CD4-positive, alpha-beta T cell treated with Interleukin-10 for 1 hour (primary cell): Measurements from ENCODE around the gene MYOM1.
"Not testable (repeated sequence)": the region's sequence is repeated elsewhere in the genome, so short reads cannot be mapped to it uniquely, and the experiment has no call there.

ENCODE experiments used
- DNase-seq: peaks from one replicate; pipeline ENCODE4 v3.0.0-alpha.2; 2020

MYOM1 gene

DNA sequence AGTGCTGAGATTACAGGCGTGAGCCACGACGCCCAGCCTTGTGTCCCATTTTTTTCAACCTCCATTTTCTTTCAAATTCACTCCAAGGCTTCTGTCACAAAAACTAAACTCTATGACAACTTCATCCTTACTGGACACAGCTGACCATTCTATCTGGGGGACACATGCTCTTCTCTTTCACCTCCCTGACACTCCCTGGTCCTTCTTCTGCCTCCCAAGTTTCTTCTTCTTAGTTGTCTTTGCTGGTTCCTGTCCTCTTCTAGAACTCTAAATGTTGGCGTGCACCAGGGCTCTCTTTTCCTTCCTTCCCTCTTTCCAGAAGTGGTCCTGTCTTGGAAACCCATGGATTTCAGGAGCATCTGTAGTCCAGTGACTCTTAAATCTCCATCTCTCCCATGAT lies 166.7 kb downstream of the MYOM1 start:
- DNase-seq: no peak

DNA sequence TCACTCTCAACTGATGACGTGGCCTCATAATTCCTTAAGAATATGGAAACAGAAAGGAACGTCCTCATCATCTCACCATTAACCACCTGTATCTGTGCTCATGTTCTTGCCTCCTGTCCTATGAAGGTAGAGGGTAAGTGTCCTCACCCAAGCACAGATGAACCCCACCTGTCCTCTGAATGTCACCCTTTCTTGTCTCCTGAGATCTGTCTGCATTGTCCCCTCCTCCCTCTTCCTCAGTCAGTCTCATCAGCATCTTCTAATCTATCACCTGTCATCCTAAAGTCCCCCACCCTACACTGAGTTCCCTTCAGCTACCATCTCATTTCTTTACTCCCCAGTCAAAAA lies 167.4 kb downstream of the MYOM1 start:
- no peak for DNase-seq

DNA sequence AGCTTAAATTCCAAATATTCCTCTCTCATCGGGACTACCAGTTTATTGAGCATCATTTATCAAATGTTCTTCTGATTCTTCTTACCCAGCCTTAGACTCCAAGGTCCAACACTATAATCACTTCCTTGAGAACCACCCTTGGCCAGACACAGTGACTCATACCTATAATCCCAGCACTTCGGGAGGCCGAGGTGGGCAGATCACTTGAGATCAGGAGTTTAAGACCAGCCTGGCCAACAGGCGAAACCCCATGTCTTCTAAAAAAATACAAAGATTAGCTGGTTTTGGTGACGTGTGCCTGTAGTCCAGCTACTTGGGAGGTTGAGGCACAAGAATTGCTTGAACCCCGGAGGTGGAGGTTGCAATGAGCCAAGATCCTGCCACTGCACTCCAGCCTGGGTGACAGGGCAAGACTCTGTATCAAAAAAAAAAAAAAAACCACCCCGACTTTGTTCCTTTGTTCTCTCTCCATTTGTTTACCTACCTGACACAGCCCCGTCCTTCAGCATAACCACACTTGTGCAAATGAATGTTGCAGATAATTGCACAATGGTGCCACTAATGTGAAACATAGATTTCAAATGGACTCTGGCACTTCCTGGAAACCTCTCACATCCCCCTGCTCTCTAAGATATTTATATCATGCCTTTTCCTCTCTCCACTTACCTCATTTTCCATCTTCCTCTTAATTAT lies 167.9 kb downstream of the MYOM1 start:
- no peak for DNase-seq

DNA sequence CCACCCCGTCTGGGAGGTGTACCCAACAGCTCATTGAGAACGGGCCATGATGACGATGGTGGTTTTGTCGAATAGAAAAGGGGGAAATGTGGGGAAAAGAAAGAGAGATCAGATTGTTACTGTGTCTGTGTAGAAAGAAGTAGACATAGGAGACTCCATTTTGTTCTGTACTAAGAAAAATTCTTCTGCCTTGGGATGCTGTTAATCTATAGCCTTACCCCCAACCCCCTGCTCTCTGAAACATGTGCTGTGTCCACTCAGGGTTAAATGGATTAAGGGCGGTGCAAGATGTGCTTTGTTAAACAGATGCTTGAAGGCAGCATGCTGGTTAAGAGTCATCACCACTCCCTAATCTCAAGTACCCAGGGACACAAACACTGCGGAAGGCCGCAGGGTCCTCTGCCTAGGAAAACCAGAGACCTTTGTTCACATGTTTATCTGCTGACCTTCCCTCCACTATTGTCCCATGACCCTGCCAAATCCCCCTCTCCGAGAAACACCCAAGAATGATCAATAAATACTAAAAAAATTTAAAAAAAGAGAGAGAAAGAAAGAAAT lies 169.8 kb downstream of the MYOM1 start:
- DNase-seq: not testable (repeated sequence)

DNA sequence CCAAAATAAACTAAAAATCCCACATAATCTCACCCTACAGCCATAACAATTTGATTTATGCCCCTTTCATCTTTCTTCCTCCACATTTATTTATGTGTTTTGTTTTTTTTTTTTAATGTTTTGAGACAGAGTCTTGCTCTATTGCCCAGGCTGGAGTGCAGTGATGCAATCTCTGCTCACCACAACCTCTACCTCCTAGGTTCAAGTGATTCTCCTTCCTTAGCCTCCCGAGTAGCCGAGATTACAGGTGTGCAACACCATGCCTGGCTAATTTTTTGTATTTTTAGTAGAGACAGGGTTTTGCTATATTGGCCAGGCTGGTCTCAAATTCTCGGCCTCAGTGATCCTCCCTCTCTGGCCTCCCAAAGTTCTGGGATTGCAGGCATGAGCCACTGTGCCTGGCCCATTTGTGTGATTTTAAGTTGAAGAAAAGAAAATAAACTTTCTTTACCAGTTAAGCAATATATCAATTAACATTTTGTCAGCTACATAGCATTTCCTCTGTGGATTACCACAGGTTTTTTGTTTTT lies 170.9 kb downstream of the MYOM1 start:
- no peak for DNase-seq

DNA sequence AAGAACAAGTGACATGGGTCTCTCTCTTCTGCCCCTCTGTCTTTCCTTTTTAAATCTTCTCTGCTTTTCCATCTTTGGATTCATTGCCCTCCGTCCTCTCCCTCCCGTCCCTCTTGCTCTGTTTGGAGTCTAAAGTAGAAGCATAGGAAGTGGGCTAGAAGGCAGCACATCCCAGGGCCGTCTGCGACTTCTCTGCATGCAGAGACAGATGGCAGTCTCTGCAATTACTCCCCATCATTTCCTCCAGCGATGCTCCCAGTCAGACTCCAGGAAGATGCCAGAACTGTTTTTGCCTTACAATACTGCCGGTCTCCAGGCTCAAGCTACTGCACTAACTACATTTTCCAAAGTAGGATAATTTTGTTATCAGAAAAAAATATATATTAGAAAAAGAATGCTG lies 171.6 kb downstream of the MYOM1 start:
- DNase-seq: no peak

DNA sequence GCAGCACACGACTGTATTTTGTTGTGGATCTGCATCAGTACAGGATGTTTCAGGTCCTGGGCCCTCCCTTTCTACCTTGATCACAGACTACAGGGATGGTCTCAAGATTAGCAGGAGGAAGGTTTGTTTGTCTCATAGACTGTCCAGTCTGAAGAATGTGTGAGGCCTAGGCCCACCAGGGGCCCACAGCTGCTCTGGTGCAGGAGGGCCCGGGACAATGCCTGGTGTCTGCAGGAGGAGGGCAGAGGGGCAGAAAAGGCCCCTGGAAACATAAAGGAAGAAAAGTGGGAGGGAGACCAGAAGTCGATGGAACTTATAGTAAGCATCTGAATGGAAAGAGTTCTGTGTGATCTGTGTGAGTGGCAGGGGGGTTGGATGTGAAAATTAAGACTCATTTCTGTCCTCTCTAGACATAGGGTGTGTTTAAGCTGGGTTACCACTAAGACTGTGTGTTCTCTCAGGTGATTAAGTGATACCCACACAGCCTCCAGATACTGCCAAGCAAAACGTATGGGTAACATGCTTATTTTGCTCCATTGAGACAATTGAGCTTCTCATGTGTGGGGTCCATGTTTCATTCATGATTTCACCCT lies 173.5 kb downstream of the MYOM1 start:
- no peak for DNase-seq

DNA sequence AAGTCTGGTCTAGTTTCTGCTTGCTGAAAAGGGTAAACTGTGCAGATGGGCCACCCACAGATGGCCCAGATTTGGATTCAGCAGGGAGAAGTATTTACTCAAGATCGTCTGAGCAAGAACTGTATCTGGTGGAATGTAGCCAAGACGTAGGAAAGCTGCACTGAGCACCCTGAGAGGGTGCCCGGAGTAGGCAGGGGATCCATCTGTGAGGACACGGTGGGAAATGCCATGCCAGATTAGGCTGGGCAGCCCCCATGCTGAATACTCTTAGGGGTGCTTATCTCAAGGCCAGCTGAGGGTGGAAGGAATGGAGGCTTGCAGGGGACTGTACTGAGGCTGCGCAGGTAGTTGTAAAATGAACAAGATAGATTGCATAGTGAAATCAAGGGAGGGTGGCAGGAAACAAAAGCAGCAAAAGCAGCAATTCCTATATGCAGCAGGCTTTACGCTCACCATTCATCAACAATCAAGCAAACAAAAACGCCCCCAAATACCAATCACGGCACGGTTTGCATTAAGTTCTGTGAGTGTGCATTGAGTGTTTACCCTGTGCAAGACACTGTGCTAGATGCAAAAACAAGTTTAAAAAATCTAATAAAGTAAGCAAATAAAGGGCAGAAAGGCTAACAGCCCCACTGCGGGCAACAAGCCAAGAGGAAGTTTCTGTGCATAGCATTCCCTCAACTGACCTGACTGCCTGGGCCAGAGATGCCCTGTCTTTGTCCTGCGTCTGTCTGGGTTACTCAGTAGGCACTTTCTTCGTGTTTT lies 174.7 kb downstream of the MYOM1 start:
- DNase-seq: no peak

DNA sequence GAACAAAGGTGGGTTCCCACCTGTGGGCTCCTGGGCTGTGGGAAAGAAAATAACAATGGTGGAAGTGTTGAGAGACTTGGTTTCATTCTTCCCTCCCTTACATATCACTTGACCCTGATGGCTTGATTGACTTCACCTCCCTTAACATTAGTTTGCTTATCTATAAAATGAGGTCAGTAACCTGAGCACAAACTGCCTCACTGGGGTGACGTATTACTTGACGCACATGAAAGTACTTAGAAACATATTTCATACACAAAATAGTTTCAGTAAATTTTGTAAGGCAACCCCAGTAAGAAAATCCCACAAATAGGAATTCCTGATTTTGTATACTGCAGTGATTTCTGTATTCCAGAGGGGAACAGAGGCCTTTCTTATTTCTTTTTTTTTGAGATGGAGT lies 177.4 kb downstream of the MYOM1 start:
- DNase-seq: no peak

DNA sequence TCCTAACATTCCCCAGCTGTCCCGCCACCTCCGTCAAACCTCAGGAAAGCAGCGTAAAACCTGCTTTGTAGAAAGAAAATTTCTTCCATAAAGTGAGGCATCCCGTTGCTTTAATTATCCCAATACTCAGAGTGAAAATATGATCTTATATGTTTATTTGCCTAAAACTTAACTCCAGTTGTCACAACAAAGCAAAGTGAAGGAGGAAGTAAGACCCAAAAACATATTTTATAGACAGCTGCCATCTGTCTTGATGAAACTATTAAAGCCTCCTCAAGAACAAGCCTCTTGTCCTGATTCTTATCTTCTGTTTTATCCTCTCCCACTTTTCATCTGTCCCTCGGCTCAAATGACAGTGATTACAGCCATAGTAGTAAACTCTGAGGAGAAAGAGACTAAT lies 177.9 kb downstream of the MYOM1 start:
- DNase-seq: no peak

DNA sequence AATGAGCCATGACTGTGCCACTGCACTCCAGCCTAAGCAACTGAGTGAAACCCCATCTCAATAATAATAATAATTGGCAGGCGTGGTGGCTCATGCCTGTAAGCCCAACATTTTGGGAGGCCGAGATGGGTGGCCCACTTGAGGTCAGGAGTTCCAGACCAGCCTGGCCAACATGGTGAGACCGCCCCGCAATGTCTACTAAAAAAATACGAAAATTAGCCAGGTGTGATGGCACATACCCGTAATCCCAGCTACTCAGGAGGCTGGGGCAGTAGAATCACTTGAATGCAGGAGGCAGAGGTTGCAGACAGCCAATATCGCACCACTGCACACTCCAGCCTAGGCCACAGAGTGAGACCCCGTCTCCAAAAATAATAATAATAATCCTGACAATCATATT lies 178.9 kb downstream of the MYOM1 start:
- DNase-seq: no peak

DNA sequence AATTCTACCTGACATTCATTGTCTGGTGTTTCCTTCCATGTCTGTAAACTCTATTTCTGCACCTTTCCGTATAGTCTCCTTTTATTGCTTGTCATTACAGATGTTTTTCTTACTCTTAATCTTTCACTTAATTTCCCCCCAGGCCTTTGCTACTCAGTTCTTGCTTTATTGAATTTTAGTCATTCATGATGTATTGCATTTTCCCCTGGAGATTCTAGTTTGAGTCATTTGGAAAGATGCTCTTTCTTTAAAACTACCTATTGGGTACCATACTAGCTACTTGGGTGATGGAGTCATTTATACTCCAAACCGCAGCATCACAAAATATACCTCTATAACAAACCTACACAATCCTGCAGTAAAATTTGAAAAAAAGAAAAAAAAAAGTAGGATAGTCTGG lies 179.6 kb downstream of the MYOM1 start:
- no peak for DNase-seq

DNA sequence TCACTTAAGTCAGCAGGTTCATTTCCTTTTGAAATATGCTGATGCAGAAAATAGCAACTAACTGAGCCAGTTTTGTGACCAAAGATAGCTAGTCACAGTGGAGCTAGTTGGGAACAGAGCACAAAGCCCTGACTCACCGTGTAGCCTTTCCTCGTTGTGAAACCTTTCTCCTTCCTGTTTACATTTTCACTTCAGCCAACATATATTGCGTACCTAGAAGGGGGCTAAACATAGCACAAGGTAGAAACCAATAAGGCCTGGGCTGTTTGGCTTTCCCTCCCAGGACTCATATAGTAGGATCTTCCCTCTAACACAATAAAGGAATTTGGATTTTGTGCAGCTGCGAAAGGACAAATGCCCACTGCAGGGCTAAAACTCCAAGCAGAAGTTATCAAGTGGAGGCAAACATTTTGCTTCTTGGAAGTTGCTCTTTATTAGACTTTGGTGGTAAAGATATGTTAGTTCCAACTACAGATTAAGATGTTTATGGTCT lies 182.3 kb downstream of the MYOM1 start:
- peak; percentile 23 for DNase-seq

DNA sequence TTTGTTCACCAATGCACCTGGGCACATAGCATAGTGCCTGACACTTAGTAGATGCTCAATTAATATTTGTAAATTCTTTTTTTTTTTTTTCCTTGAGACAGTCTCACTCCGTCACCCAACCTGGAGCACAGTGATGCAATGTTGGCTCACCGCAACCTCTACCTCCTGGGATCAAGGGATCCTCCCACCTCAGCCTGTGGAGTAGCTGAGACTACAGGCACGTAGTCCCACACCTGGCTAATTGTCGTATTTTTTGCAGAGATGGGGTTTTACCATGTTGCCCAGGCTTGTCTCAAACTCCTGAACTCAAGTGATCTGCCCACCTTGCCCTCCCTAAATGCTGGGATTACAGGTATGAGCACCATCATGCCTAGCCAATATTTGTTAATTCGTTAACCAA lies 183.7 kb downstream of the MYOM1 start:
- DNase-seq: no peak

DNA sequence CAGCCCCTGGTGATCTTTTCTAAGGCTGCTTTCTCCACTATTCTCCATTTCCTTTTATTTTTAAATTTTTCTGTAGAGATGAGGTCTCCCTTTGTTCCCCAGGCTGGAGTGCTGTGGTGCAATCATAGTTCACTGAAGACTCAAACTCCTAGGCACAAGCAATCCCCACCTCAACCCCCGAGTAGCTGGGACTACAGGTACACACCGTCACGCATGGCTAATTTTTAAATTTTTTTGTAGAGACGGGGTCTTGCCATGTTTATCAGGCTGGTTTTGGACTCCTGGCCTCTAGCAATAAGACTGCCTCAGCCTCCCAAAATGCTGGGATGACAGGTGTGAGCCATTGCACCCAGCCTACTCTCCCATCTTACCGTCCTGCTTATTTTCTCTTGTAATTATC lies 184.1 kb downstream of the MYOM1 start:
- no peak for DNase-seq

DNA sequence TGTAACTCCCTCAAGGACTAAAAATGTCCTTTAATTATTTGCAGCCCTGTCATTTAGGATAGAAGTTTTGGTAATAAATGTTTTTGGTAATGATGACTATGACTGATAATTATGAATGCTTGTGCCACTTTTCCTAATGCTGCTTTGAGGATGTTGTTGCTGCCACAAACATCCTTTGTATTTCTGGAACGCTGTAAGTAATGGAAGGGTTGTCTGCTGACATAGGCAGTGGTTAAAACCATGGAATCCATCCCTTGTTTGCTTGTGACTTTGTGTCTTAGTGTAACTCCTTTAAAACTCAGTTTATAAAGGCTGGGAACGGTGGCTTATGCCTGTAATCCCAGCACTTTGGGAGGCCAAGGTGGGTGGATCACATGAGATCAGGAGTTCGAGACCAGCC lies 187.0 kb downstream of the MYOM1 start:
- no peak for DNase-seq

DNA sequence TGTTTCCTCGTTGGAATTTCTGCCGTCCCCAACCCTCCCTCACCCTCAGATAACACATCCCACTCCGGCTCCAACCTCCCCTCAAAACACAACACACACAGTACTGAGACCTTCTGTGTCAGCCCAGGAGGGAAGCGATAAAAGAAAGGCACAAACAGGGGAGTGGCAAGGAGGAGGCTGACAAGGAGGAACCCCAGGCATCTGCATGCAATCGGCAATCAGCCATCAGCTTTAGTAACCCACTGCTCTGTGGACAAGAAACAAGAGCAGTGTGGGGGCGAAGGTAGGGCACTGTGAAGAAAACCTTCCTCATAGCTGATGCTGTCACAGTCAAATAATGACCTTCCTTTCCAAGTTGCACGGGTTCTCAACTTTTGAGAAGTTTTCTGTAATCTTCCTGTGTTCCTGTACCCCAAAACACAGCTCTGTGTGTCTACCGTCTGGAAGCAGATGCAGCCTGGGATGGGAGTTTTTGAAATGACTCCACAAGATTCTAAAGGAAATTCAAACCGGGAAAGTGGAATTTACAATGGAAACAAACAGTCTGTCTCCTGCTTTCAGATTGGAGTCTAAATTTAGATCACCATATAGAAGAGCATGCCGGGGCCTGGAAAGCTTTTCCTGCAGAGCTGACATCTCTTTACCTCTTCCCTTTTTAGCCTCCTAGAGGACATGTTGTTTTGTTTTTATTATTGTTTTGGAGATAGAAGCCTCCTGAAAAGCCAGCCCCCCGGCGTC lies 190.4 kb downstream of the MYOM1 start:
- DNase-seq: no peak

DNA sequence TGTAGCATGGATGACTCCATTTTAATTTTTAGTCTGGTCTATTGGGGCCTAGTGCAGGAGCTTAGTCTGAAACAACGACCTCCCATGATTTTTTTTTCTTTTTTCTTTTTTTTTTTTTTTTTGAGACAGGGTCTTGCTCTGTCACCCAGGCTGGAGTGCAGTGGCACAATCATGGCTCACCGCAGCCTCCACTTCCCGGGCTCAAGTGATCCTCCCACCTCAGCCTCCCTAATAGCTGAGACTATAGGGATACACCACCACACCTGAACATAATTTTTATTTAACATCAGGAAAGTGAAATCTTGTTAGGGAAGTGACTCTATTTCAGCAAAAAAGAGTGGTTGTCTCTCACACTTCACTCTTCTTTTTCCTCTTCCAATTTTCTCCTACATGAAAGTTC lies 191.7 kb downstream of the MYOM1 start:
- not testable (repeated sequence) for DNase-seq

DNA sequence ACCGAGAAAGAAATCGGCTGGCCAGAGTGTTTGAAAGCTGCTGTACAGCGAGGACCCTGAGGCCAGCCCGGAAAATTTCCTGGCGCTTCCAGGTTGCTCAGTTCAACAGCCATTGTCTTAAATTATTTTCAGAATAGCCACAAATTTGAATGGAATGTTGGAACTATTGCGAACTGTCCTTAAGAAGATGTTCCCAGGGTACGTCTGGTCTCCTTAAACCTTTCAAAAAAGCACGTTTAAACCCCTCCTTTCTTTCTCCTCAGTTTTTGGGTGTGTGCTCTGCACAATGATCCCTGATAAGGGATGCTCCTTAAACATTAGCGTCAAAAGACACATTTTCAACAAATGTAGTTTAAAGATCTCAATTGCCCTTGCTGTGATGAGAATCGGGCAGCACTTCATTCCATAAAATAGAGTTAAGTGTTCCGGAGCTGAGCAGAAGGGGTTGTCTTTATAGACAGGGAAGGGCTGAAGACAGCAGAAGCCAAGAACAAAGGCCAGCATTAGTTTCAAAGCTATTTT lies 192.3 kb downstream of the MYOM1 start:
- DNase-seq: no peak

DNA sequence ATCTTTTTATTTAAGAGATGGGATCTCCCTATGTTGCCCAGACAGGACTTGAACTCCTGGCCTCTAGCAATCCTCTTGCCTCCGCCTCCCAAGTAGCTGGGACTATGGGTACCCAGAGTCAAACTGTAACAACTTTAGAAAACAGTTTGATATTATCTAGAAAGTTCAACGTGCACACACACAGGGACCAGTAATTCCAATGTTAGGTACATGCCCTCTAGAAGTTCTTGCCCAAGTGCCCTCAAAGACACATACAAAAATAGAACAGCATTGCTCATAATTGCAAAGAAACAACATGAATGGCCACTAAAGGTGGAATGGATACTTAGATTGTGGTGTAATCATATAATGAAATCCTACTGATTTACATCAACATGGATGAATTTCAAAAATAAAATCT lies 194.2 kb downstream of the MYOM1 start:
- DNase-seq: no peak

DNA sequence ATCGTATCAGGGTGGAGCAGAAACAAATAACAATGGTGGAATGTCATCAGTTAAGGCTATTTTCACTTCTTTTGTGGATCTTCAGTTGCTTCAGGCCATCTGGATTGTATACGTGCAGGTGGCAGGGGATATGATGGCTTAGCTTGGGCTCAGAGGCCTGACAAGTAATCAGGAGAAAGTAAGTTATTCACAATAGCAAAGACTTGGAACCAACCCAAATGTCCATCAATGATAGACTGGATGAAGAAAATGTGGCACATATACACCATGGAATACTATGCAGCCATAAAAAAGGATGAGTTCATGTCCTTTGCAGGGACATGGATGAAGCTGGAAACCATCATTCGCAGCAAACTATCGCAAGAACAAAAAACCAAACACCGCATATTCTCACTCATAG lies 196.2 kb downstream of the MYOM1 start:
- not testable (repeated sequence) for DNase-seq
